NT2/D1 (cell line): ENCODE measurements around the gene SNX9.

Experiments
- DNase-seq: peaks from one replicate; pipeline ENCODE4 v3.0.0-alpha.2; 2011; ENCODE audit warnings: low read depth, low spot score
- H3K27me3 ChIP-seq: 2 replicates; pipeline ENCODE4 v1.6.0; 2011; ENCODE audit warnings: mild to moderate bottlenecking; ENCODE audit not compliant: insufficient read length, insufficient read depth
- H3K36me3 ChIP-seq: 2 replicates; pipeline ENCODE4 v1.6.1; 2011; ENCODE audit warnings: mild to moderate bottlenecking, low read length, mixed read lengths; ENCODE audit not compliant: insufficient read depth, insufficient read length
- H3K4me1 ChIP-seq: 2 replicates; pipeline ENCODE4 v1.5.1; 2011; ENCODE audit not compliant: insufficient read depth, insufficient read length
- H3K4me3 ChIP-seq: 2 replicates; pipeline ENCODE4 v1.5.1; 2011; ENCODE audit warnings: low read depth; ENCODE audit not compliant: insufficient read length
- H3K9ac ChIP-seq: 2 replicates; pipeline ENCODE4 v1.6.0; 2011; ENCODE audit warnings: low read depth; ENCODE audit not compliant: insufficient read length
- H3K9me3 ChIP-seq: 2 replicates; pipeline ENCODE4 v1.5.1; 2011; ENCODE audit warnings: mild to moderate bottlenecking, low read length; ENCODE audit not compliant: insufficient read depth
- SUZ12 ChIP-seq: IDR thresholded peaks from 2 replicates; pipeline ENCODE4 v1.6.1; 2011; ENCODE audit not compliant: insufficient read length, insufficient read depth; ENCODE audit errors: extremely low read depth
- YY1 ChIP-seq: IDR thresholded peaks from 2 replicates; pipeline ENCODE4 v1.6.1; 2011; ENCODE audit not compliant: insufficient read length, insufficient read depth
- ZNF274 ChIP-seq: IDR thresholded peaks from 2 replicates; pipeline ENCODE4 v1.6.1; 2011; ENCODE audit warnings: mild to moderate bottlenecking, low read depth, low read length

The SNX9 gene

DNA sequence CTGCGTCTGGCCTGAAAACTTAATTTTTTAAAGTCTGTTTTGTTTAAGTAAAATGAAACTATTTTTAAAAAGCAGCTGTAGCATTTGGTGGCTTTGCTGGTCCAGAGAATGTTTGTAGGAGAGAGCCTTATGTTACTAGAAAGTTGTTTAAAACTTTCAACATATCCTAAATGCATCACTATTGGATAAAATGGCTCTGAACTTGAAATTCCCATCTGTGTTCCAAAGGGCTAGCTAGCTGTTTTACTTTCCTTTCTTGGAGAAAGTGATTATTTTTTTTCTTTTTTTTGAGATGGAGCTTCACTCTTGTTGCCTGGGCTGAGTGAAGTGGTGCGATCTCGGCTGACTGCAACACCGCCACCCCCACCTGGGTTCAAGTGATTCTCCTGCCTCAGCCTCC is 161.1 kb downstream of the SNX9 start:
- no peak for TF ChIP-seq YY1
- Histone ChIP-seq H3K36me3 (peaks cover 3% of the 10 kb centered on the region), H3K27me3 (peaks cover 18% of the 10 kb centered on the region), H3K4me3 (no peak overlapping the region), H3K9me3 (no peaks in the 10 kb centered on the region), H3K4me1 (peaks cover 7% of the 10 kb centered on the region), H3K9ac (peak overlapping the region; percentile 21)
- no peak for DNase-seq

DNA sequence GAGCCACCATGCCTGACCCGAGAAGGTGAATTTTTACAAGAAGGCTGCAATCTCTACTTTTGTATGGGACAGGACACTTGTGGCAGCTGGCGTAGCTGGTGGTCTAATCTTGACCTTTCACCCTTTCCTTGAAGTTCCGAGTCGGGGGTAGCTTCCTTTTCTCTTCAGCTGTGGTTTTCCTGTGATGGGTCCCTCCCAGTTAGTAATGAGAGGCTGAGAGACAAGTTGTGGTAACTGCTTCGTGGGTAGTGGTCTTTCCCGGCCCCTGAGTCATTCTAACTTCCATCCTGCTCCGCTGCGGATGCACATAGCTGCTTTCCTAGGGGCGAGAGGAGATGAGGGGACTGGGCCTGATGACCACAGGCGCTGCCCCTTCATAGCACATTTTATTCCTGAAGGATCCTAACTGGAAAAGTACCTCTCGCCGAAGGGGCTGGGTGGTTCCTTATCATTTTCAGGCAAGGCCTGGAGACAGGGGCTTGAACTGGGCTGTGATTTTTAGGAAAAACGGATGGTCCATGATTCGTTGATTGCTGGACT is 161.7 kb downstream of the SNX9 start:
- Histone ChIP-seq H3K4me3 (no peak overlapping the region), H3K9ac (peak overlapping the region; percentile 21), H3K27me3 (peaks cover 18% of the 10 kb centered on the region), H3K36me3 (peaks cover 3% of the 10 kb centered on the region), H3K9me3 (no peaks in the 10 kb centered on the region), H3K4me1 (peaks cover 7% of the 10 kb centered on the region)
- no peak for TF ChIP-seq YY1
- no peak for DNase-seq

DNA sequence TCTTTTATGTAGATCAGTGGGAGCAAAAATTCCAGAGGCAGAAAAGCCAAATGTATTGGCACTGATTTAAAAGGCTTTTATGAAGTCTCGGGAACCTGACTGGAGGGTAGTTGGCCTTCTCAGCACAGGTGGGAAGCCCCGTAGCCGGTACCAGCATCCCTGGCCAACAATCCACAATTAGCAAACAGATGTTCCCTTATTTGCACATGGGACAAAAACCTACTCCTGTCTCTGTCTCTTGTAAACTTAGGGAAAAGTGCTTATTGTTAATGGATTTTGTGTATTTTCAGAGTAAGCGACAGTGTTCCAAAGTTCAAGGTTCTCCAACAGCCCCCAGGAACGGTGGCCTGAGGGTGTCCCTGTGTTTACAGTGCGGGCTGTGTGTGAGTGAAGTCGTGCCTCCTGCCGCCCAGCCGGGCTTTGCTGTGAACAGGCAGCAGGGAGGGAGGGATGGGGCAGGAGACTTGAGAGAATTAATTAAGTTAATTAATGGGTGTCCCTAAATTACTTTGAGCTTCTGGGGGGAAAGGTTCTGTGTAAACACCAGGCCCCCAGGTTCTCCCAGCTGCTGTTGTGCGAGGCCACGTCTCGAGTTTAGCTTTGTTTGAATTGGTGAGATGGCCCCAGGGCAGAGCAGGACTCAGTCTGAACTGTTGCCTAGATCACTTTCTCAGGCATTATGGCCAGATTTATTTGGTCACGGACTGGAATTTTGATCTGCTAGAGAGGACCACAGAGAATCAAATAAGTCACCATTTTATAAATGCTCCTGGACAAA is 162.5 kb downstream of the SNX9 start:
- no peak for DNase-seq
- Histone ChIP-seq H3K4me1 (peaks cover 14% of the 10 kb centered on the region), H3K9ac (no peak overlapping the region), H3K36me3 (peaks cover 3% of the 10 kb centered on the region), H3K4me3 (no peak overlapping the region), H3K27me3 (peaks cover 12% of the 10 kb centered on the region), H3K9me3 (no peaks in the 10 kb centered on the region)
- TF ChIP-seq SUZ12: no peak
- no peak for TF ChIP-seq ZNF274
- TF ChIP-seq YY1: no peak

DNA sequence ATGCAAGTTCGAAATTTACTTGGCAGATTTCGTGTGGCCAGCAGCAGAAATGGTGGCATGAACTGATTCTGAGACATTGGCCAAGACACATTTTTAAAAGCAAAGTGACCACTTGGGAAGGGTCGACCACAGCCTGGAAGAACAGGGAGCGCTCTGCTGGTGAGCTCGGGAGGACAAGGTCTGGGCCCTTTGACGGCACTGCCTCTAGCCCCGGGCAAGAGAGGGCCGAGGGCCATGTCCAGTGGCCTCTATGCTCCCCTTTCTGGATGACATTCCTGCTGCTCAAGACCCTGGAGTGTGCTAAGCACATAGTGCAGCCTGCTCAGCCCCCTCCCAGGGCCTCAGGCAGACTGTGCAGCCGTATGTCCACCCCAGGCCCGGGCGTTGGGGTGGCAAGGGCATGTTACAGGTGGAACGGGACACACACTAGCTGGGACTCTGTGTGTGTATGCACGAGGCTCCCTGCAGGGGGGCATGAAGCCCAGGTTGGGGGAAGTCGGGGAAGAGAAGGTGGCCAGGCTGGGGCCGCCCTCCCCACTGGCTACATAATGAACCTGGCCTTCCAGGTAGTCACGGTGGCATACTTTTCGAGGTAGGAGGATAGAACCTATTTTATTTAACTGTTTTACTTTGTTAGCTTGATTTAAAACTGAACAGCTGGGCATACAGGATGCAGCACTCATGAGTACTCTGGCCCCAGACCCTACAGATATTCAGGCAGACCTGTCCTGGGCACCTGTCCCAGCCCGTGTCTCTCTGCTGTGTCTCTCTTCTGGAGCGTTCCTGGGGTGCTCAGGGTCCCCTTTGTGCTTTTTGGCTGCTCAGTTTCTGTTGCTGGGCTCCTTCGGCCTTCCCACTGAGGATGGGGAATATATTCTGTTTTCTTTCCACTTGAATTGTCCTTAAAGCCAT is 165.0 kb downstream of the SNX9 start:
- H3K9me3 ChIP-seq: no peaks in the 10 kb centered on the region
- no peak overlapping the region for H3K4me3 ChIP-seq
- H3K9ac ChIP-seq: no peak overlapping the region
- H3K4me1 ChIP-seq: peaks cover 12% of the 10 kb centered on the region
- peaks cover under 1% of the 10 kb centered on the region for H3K27me3 ChIP-seq
- peaks cover 6% of the 10 kb centered on the region for H3K36me3 ChIP-seq
- no peak for TF ChIP-seq ZNF274
- no peak for TF ChIP-seq SUZ12
- no peak for TF ChIP-seq YY1
- no peak for DNase-seq

DNA sequence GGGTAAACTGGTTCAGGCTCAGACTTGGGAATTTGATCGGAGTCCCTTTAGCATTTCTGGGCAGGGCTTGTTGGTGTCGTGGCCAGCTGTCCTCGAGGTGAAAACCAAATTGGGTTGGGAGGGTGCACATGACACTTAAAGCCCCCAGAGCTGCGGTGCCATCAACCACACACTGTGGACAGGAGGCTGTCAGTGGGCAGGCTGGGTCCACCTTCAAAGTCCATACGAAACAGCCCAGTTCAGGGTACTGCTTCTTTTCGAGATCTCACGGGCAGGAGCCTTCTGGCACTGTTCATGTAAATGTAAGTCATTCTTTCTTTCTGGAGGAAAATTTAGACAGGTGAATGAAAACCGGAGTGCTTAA is 165.6 kb downstream of the SNX9 start:
- Histone ChIP-seq H3K9me3 (no peaks in the 10 kb centered on the region), H3K4me3 (no peak overlapping the region), H3K9ac (no peak overlapping the region), H3K27me3 (no peaks in the 10 kb centered on the region), H3K36me3 (peaks cover 6% of the 10 kb centered on the region), H3K4me1 (peaks cover 12% of the 10 kb centered on the region)
- DNase-seq: no peak
- TF ChIP-seq SUZ12 (no peak), YY1 (no peak), ZNF274 (no peak)

DNA sequence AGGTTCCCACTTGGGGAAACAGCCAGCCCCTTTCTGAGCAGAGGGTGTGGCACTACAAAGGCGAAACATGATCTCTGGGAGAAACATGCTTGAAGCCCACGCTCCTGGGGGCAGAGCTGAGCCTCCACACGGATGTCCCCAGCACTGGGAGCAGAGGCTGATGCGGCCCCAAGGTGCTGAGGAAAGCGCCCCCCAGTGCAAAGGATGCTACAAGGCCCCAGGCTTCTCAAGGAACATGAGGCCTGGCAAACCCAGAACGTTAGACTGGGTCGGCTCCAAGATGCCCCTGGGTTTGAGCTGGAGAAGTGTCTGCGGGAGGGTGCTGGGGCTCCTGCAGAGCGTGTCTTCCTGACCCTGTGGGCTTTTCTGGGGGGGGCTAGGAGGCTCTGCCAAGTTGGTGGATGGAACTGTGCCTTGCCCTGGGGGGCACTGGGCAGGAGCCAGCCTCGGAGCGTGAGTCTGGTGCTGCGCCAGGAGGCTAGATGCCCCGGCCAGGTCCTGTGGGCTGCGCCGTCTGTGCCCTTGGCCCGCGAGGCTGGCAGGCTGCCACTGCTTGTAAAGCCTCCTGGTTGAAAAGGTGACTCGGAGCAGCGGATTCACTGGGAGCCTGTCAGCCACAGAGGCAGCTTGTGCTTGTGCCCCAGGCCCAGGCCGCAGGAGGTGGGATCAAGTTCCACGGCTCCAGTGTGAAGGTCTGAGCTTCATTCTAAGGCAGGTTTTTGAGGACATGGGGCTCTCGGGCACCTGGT is 166.7 kb downstream of the SNX9 start:
- H3K9me3 ChIP-seq: no peaks in the 10 kb centered on the region
- peaks cover 6% of the 10 kb centered on the region for H3K36me3 ChIP-seq
- H3K9ac ChIP-seq: peak overlapping the region; percentile 42
- no peak for DNase-seq
- TF ChIP-seq YY1 (no peak), ZNF274 (no peak), SUZ12 (no peak)
- H3K27me3 ChIP-seq: no peaks in the 10 kb centered on the region
- no peak overlapping the region for H3K4me3 ChIP-seq
- peaks cover 12% of the 10 kb centered on the region for H3K4me1 ChIP-seq
